Vagina (tissue), 2 donors: ENCODE results near the gene CFAP61.

ENCODE experiments used
- POLR2A ChIP-seq, 2 donors: fragments of 450-650 bp; IDR thresholded peaks; one replicate each; pipeline ENCODE4 v1.6.1; 2017; ENCODE audit warnings: antibody characterized with exemption in 2 of 2, mild to moderate bottlenecking in 2 of 2, moderate library complexity in 2 of 2
- TF ChIP-seq, protein P1 (sequence below), 3 experiments: fragments of 450-650 bp in 2 of 3; fragments of 200-600 bp in 1 of 3; sonication (generic) in 1 of 3; IDR thresholded peaks; one replicate each; pipeline ENCODE4 v1.5.1; 2017 to 2019; ENCODE audit warnings: antibody characterized with exemption in 3 of 3, mild to moderate bottlenecking in 2 of 3, moderate library complexity in 2 of 3

DNA sequence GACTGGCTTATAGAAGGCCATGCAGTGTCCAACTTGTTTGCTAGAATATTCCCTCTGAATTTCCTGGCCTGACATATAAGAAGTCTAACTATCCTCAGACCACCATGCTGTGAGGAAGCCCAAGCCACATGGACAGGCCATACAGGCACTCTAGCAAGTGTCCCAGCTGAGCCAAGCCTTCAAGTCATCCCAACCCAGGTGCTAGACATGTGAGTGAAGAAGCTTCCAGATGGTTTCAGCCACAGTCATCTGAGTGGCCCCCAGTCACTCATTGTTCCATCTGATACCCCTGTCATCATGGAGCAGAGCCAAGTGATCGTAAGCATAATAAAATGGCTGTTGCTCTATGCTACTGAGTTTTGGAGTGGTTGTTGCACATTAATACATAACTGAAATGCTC lies 269.6 kb downstream of the CFAP61 start:
- no peak for TF ChIP-seq POLR2A (IDR thresholded peaks at IDR 0.05)
- TF ChIP-seq, protein P1, sequence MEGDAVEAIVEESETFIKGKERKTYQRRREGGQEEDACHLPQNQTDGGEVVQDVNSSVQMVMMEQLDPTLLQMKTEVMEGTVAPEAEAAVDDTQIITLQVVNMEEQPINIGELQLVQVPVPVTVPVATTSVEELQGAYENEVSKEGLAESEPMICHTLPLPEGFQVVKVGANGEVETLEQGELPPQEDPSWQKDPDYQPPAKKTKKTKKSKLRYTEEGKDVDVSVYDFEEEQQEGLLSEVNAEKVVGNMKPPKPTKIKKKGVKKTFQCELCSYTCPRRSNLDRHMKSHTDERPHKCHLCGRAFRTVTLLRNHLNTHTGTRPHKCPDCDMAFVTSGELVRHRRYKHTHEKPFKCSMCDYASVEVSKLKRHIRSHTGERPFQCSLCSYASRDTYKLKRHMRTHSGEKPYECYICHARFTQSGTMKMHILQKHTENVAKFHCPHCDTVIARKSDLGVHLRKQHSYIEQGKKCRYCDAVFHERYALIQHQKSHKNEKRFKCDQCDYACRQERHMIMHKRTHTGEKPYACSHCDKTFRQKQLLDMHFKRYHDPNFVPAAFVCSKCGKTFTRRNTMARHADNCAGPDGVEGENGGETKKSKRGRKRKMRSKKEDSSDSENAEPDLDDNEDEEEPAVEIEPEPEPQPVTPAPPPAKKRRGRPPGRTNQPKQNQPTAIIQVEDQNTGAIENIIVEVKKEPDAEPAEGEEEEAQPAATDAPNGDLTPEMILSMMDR (IDR thresholded peaks at IDR 0.05): no peak
